Activated CD4-positive, alpha-beta T cell treated with anti-CD3 and anti-CD28 coated beads, Interleukin-2, amount 50 U/mL, for 4 hours (primary cell): ENCODE measurements around the gene BRINP2.

Experiments
- DNase-seq, 2 experiments: peaks; one replicate each; pipeline ENCODE4 v3.0.0-alpha.2; 2020

BRINP2 gene

DNA sequence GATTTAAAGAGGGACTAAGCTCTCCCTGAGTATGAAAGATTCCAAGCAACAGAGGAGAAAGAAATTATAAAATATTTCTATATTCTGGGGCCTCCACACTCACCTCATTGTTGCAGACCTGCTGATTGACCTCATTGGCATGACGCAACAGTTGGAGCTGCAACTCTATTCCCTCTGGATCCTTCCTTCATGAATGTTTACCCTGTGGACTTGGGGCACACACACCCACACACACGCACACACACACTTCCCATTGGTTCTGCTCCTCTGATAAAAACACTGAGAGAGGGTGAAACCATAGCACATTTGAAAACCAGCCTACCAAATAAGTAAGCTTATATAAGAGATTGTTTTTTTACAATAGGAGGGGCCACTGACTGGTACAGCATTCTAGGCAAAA is 159.1 kb downstream of the BRINP2 start:
- no peak for DNase-seq
